Skeletal muscle satellite cell (primary cell): ENCODE data around the gene MYLK.

Source experiments
- H3K27me3 ChIP-seq: 2 replicates; pipeline ENCODE4 v1.7.0; 2013; ENCODE audit warnings: low read length; ENCODE audit not compliant: control insufficient read depth, insufficient read depth
- H3K36me3 ChIP-seq: 2 replicates; pipeline ENCODE4 v1.7.0; 2013; ENCODE audit warnings: mild to moderate bottlenecking, control low read depth, low read length; ENCODE audit not compliant: insufficient read depth
- H3K4me1 ChIP-seq: 2 replicates; pipeline ENCODE4 v1.7.0; 2013; ENCODE audit warnings: low read length; ENCODE audit not compliant: control insufficient read depth, insufficient read depth
- H3K4me2 ChIP-seq: 2 replicates; pipeline ENCODE4 v1.7.0; 2013; ENCODE audit warnings: mild to moderate bottlenecking, low read length
- H3K4me3 ChIP-seq: 2 replicates; pipeline ENCODE4 v1.7.0; 2013; ENCODE audit warnings: low read length
- H3K9ac ChIP-seq: 2 replicates; pipeline ENCODE4 v1.7.0; 2013; ENCODE audit warnings: mild to moderate bottlenecking, low read depth, low read length, moderate library complexity
- H3K9me3 ChIP-seq: replicated peaks from 2 replicates; pipeline ENCODE4 v1.7.0; 2013; ENCODE audit warnings: mild to moderate bottlenecking, control low read depth, low read length

Gene MYLK

DNA sequence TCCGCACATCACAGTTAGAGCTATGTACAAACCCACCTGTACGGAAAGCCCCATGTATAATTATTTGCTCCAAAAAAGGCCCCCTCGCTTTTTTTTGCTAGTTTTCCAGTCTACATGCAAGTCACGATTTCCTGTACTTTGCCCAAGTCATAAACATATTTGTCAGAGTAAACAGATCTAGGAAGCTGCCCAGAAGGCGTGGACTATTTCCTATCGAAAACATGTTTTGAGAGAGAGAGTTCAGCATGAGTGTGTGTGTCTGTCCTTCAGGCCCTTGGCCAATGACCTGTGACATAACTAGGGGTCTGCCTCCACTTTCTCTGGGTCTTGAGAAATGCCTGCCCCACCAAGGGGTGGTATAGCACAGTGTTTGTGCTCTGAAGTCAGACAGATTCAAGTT is 226.6 kb downstream of the MYLK start:
- peak overlapping the region; percentile 39 for H3K9ac ChIP-seq
- peaks cover 65% of the 10 kb centered on the region for H3K4me1 ChIP-seq
- no peaks in the 10 kb centered on the region for H3K36me3 ChIP-seq
- peak overlapping the region; percentile 28 for H3K4me3 ChIP-seq
- peak overlapping the region; percentile 14 for H3K4me2 ChIP-seq
- H3K27me3 ChIP-seq: no peaks in the 10 kb centered on the region
- H3K9me3 ChIP-seq: no peaks in the 10 kb centered on the region

DNA sequence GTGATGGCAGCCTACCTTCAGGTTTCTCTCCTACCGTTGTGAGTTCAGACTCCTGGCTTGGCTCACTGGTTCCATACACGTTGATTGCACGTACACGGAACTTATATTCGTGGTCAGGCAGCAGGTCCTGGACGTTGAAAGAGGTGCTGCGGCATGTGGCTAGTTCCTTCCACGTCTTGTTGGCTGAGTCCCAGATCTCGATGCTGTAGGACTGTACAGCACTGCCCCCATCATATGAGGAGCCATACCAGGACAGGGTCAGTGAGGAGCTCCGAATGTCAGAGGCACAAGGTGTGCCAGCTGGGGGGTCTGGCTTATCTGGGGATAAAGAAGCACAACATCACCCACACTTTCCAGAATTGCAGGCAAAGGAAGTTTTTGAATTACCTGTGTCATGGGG is 227.0 kb downstream of the MYLK start:
- Histone ChIP-seq H3K27me3 (no peaks in the 10 kb centered on the region), H3K9ac (no peak overlapping the region), H3K36me3 (no peaks in the 10 kb centered on the region), H3K4me2 (no peak overlapping the region), H3K4me3 (no peak overlapping the region), H3K9me3 (no peaks in the 10 kb centered on the region), H3K4me1 (peaks cover 67% of the 10 kb centered on the region)

DNA sequence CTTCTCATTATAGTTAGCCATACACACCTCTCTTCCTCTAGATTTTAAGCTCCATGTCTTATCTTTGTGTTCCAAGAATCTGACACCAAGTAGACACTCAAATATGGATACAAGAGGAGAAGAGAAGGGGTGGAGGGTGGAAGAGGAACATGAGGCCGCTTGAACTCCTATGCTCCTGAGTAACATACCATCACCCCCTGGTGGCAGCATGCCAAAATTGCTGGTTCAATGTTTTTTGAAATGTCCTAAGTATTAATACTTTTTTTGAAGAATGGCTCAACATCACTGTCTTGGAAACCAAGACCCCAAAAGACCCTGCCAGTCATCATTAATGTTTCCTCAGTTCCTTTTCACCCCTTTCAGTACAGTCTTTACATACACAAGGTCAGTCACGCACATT is 227.4 kb downstream of the MYLK start:
- H3K4me1 ChIP-seq: peaks cover 63% of the 10 kb centered on the region

DNA sequence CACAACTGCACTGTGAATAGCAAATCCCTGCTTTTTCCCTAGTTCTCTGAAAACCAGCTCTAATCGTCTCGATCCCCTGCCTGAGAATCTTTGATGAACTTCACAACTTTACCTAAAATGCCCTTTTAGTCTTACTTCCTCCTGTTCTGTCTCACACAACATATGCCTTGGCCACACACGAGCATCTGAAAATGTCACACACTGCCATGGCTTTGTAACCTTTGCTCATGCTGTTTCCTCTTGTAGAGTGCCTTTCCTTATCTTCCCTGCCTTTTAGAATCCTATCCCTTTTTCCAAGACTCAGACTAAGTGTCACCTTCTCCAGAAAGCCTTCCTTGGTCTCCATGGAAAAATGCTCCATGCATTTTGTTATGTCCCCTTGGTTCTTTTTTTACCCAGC is 227.9 kb downstream of the MYLK start:
- no peak overlapping the region for H3K4me2 ChIP-seq
- peaks cover 59% of the 10 kb centered on the region for H3K4me1 ChIP-seq
- H3K36me3 ChIP-seq: no peaks in the 10 kb centered on the region

More for the DNA sequence above, 227.4 kb downstream of the MYLK start:
- H3K4me2 ChIP-seq: no peak overlapping the region
- H3K9me3 ChIP-seq: no peaks in the 10 kb centered on the region
- H3K27me3 ChIP-seq: no peaks in the 10 kb centered on the region
- no peaks in the 10 kb centered on the region for H3K36me3 ChIP-seq
- no peak overlapping the region for H3K9ac ChIP-seq
- no peak overlapping the region for H3K4me3 ChIP-seq

DNA sequence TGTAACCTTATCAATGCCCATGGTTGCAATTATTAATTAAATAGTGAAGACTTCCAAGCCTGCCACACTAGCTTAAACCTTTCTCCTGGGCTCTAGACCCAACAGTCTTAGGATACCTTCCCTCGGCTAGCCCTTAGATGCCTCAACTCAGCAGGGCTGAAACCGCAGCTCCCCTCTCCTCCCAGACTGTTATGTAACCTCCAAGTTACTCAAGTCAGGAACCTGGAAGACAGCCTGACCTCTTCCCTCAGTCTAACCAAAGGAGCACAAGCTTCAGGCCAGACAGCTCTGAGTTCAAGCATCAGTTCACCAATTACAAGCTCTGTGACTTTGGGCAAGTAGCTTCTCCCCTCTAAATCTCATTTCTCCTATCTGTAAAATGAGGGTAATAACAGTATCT is 228.7 kb downstream of the MYLK start:
- Histone ChIP-seq H3K4me1 (peaks cover 51% of the 10 kb centered on the region), H3K36me3 (no peaks in the 10 kb centered on the region), H3K9ac (no peak overlapping the region), H3K27me3 (no peaks in the 10 kb centered on the region), H3K4me3 (no peak overlapping the region), H3K9me3 (no peaks in the 10 kb centered on the region), H3K4me2 (no peak overlapping the region)

More for the DNA sequence above, 227.9 kb downstream of the MYLK start:
- Histone ChIP-seq H3K4me3 (no peak overlapping the region), H3K27me3 (no peaks in the 10 kb centered on the region), H3K9ac (no peak overlapping the region), H3K9me3 (no peaks in the 10 kb centered on the region)

DNA sequence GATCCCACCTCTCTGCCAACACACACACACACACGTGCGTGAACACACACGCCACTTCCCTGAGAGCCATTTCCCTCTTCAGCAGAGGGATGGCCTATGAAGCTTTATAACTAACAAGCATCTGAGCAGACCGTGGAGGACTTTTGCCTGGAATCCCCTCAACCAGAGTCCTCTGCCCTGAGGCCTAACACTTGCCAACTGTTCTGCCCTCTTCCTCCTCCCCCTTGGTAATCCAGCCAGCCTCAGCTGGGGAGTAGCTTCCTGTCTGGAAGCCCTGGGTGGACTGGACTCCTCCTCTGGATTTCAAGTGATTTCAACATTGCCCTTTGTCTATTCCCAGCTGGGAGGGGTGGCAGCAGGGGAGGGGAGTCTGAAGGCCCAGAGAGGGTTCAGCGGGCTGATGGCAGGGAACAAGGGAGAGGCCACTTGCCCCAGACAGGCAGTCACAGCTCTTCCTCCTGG is 230.9 kb downstream of the MYLK start:
- Histone ChIP-seq H3K36me3 (no peaks in the 10 kb centered on the region), H3K27me3 (no peaks in the 10 kb centered on the region), H3K4me3 (no peak overlapping the region), H3K9ac (peak overlapping the region; percentile 70), H3K9me3 (no peaks in the 10 kb centered on the region), H3K4me1 (peaks cover 29% of the 10 kb centered on the region), H3K4me2 (peak overlapping the region; percentile 10)

DNA sequence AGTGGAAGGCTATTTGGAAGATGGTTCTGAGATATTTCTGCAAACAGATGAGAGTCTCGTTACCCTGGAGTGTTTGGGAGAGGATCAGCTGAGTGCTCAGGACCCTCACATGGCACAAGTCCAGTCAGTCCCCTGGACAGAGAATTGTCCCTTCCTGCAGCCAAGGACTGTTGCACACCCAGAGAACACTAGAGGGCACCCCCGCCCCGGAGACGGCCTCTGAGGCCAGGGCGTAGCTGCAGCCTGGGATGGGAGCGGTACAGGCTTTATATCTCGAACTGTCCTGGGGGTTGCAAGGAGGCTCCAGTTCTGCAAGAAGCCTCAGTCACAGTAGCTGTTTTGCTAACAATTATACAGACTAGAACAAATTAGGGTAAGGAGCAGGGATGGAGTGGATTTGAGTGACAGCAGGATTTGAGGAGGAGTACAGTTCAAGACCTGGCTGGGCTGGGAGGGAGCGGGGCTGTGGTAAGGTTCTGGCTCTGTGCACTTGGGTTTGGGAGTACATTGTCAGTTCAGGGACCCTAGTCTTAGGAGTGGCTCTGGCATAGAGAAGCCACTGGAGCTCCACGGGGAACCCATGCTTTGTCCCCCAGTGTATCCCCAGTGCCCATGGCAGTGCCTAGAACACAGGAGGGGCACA is 231.7 kb downstream of the MYLK start:
- Histone ChIP-seq H3K4me3 (no peak overlapping the region), H3K9ac (peak overlapping the region; percentile 70), H3K9me3 (no peaks in the 10 kb centered on the region), H3K36me3 (no peaks in the 10 kb centered on the region), H3K27me3 (no peaks in the 10 kb centered on the region), H3K4me2 (peak overlapping the region; percentile 8), H3K4me1 (peaks cover 22% of the 10 kb centered on the region)

DNA sequence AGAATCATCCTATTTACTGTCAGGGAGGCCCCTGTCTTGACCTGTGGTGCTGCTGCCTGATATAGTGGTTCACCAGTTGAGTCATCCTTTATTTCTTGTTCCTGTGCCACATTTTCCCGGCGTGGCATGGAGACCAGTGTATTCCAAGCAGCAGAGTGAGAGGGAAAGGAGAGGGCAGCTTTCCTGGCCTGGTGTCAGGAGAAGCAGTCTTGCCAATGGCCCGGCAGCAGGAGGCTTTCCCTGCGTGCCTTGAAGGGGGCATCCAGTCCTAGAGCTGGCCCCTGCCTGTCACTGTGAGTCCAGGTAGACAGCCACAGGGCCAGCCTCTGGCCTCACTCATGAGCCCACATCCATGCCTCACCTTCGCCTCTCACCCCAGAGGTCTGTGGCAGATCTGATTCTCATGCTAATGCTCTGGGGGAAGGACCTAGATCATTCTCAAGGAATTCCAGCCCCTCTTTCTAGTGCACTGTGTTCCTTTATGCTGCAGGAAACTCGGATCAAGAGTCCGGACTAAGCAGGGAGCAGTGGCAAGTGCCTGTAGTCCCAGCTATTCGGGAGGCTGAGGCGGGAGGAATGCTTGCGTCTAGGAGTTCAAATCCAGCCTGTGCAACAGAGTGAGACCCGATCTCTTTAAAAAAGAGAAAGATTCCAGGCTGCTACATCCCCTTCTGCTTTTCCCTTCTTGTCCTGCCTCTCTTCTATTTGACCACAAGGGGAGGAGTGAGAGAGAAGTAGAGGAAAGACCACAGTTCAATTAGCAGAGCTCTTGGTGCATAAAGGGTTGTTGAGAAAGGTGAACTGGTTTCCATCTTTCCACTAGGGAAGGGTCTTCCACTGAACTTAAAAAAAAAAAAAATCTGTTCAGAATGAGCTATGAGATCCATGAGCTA is 232.4 kb downstream of the MYLK start:
- Histone ChIP-seq H3K4me1 (peaks cover 17% of the 10 kb centered on the region), H3K4me2 (no peak overlapping the region), H3K4me3 (no peak overlapping the region), H3K9ac (no peak overlapping the region), H3K27me3 (no peaks in the 10 kb centered on the region), H3K9me3 (no peaks in the 10 kb centered on the region), H3K36me3 (no peaks in the 10 kb centered on the region)

DNA sequence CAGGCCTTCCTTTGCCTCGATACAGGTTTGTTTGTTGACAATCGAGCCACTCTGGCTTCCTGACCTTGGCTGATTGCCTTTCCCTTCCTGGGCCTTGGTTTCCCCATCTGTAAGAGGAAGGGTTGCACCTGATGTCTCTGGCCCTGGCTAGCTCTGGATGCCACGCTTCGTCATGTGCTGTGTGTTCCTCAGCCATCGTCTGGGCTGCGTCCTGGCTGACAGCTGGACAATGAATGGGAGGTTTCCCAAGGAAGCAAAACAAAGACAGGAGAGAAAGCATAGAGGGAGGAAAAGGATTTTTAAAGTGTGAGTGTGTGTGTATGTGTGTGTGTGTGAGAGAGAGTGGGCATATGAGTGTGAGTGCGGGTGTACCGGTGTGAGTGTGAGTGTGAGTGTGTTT is 234.0 kb downstream of the MYLK start:
- Histone ChIP-seq H3K4me2 (no peak overlapping the region), H3K9ac (no peak overlapping the region), H3K36me3 (no peaks in the 10 kb centered on the region), H3K4me1 (peaks cover 17% of the 10 kb centered on the region), H3K9me3 (no peaks in the 10 kb centered on the region), H3K27me3 (no peaks in the 10 kb centered on the region), H3K4me3 (no peak overlapping the region)

DNA sequence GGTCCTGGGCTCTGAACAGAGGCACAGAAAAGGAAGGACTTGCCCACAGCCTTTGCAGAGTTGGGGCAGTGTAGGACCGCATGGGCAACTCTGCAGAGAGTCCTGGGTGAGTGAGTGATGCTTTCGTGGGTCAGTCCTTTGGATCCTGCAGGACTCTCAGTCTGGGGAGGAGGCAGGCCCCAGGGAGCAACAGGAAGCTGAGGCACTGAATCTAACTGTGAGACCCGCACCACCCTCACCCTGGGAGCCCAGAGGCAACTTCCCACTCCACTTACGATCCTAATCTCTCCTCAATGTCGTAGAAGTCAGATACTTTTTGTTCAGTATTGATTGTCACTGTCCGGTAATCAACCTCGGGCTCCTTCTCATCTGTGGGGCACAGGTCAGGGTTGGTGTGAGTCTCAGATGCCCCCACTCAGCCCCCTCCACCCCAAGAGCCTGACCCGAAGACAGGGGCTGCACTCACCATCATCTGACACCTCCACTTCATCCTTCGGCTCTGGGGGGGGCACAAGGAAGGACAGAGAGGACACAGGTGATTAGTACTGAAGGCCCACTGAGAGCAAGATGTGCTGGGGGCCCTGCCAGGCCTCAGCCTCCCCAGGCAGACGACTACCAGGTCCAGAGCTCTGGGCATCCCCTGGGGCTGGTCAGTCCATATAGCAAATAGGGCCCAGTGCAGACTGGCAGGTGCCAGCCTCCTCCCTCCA is 235.3 kb downstream of the MYLK start:
- H3K9ac ChIP-seq: no peak overlapping the region
- no peak overlapping the region for H3K4me3 ChIP-seq
- no peaks in the 10 kb centered on the region for H3K36me3 ChIP-seq
- no peak overlapping the region for H3K4me2 ChIP-seq
- H3K27me3 ChIP-seq: no peaks in the 10 kb centered on the region
- H3K9me3 ChIP-seq: no peaks in the 10 kb centered on the region
- peaks cover 15% of the 10 kb centered on the region for H3K4me1 ChIP-seq

DNA sequence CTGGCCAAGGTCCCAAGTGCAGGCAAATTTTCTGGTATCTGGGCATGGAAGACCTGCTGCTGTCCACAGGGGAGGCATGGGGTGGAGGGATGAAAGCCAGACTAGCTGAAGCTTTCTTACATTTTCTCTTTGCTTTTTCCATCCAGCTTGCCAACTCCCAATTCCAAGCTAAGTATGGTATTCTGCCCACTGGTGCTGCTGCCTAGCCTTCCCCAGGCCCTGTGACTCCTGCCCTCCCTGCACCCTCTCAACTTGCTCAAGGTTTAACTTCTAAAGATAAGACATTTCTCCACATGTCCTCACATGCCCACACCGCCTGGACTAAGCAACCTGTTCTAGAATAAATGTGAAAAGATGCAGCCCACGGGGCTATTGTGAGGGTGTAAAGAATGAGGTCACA is 239.8 kb downstream of the MYLK start:
- no peaks in the 10 kb centered on the region for H3K36me3 ChIP-seq
- H3K4me2 ChIP-seq: no peak overlapping the region
- H3K9me3 ChIP-seq: no peaks in the 10 kb centered on the region
- no peaks in the 10 kb centered on the region for H3K4me1 ChIP-seq
- H3K27me3 ChIP-seq: no peaks in the 10 kb centered on the region
- no peak overlapping the region for H3K9ac ChIP-seq
- H3K4me3 ChIP-seq: no peak overlapping the region
